Stimulated activated CD8-positive, alpha-beta memory T cell treated with anti-CD3 and anti-CD28 coated beads, Interleukin-4, amount 100 ng/mL, for 1 hour (primary cell): ENCODE results near the gene PRKAG2.

Source experiments
- DNase-seq, 2 donors: peaks; one replicate each; pipeline ENCODE4 v3.0.0-alpha.2; 2020; ENCODE audit warnings: low read depth in 2 of 2, low spot score in 1 of 2

Gene PRKAG2

GRCh38 chr7:151775547-151776443 lies 101.1 kb downstream of the PRKAG2 start:
- DNase-seq, result no peak

- no peak for DNase-seq
Measured at GRCh38 chr7:151774951-151775350, 102.0 kb downstream of the PRKAG2 start.

DNA sequence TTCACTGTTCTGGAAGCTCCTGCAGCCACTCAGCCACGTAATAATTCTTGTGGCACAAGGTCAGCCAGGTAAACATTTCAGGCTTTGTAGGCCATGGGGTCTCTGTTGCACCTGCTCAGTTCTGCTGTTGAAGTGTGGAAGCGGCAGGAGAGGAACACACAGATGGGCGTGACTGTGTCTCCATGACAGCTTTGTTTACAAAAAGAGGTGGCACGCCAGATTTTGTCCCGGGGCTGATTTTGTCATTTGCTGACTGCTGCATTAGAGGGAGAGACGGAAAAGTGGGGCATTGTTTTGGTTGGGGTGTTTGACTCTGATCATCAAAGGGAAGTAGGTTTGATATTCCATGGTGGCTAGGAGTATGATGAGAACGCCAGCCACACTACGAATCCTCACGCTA lies 103.1 kb downstream of the PRKAG2 start:
- DNase-seq, result no peak

GRCh38 chr7:151770232-151770631 lies 106.7 kb downstream of the PRKAG2 start:
- no peak for DNase-seq

DNA sequence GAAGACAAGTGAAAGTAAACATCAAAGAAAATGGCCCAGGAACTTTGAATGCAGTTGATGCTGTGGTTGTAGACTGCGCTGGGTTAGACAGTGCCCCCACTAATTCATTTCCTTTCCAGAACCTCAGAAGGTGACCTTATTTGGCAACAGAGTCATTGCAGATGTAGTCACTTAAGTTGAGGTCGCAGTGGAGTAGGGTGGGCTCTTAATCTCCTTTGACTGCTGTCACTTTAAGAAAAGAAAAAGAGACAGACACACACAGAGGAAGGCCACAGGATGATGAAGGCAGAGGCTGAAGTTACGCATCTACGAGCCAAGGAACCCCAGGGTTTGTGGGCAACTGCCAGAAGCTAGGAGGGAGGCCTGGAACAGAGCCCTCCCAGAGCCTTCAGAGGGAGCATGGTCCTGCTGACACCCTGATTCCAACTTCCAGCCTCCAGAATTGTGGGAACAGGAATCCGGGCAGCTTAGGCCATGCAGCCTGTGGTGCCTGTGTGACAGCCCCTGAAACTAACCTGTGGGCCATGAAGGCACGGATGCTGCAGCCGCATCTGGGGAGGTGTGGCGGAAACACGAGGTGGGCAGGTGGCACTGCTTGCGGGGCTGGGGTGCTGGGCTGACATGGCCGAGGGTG lies 107.6 kb downstream of the PRKAG2 start:
- no peak for DNase-seq

DNA sequence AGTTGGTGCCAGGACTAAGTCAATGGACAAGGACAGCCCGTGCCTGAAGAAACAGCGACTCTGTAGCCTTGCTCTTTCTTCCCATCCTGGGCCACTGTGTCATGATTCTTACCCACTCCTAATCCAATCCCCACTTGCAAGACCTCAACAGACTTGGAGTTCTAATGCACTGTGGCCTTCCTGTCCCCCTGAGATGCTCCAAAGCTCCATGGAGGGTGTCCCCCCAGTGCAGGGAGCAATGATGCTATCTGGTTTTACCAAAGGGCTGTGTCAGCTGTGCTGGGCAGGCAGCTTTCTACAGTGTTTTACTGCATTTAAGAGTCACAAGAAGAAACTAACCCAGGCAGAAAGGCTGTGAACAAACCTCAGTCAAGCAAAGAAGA lies 108.1 kb downstream of the PRKAG2 start:
- DNase-seq, result no peak

DNA sequence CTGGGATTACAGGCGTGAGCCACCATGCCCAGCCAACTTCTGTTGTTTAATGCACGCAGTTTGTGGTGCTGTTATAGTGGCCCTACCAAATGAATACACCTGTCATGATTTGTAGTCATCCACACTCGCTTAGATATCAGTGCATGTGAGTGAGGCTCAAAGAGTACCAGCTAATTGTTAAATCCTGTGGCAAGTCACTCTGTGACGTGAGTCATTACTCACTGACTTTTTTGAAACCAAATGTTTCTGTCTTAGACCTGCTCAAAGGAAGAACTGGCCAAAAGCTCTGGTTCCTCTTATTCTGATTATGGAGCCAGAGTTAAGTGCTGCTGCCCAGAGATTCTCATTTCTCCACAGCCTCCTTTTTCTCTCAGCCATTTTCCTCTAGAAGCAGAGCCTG lies 109.4 kb downstream of the PRKAG2 start:
- no peak for DNase-seq

DNA sequence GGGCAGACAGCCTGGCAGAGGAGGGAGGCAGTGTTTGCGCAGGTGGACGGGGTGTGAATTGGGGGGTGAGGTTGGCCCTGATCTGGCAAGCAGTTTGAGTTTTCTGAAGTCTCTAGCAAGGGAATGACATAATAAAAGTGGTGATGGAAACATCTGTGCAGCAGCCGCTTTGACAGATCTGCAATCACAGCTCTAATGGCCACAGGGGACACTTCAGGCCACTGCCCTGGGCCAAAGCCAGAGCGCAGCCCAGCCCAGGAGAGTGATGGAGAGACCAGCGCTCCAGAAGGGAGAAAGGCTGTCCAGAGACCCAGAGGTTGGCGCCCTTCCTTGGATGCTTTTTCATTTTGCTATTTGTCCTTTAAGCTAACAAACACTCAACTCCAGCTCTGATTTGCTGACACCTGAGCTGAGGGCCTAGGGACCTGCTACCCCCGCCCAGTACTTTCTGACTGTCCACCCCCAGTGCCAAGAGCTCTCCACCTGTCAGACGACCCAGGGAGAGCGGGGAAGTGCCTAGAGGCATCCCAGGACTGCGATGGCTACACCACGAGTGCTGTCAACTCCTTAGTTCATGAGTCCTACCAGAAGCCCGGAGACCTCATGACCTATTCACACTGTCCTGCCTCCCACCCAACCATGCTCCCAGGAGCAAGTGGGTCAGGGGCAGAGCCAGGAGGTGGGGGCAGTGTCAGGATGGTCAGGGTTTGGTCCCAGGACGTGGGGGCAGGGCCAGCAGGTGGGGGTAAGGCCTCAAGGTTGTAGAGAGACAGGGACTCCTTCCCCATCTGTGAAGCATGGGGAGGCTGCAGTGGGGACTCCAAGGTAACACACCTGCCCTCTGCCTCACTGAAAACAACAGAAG lies 112.6 kb downstream of the PRKAG2 start:
- DNase-seq, result no peak

DNA sequence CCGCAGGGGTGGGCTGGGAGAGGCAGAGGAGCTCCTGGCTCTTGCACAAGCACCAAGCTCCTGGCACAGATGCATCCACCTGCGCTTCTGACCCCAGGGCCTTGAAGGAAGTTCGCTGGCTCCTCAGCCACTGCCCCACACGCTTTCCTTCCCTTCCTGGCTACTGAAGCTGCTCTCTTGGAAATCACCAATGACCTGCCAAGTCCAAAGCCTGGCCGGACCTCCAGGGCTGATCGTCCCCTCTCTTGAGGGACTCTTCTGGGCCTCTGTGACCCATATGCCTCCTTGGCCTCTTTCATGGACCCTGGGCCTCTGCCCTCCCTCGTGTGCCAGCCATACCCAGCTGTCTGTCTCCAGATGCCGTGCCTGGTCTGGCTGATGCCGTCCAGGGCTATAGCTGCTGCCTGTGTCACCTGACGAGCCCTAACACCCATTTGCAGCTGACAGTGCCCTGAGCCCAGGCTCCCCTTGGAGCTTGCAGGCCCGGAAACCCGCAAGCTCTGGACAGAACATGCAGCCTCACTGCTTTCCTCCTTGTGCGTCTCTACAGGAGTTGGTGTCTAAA lies 113.4 kb downstream of the PRKAG2 start:
- DNase-seq, result no peak

DNA sequence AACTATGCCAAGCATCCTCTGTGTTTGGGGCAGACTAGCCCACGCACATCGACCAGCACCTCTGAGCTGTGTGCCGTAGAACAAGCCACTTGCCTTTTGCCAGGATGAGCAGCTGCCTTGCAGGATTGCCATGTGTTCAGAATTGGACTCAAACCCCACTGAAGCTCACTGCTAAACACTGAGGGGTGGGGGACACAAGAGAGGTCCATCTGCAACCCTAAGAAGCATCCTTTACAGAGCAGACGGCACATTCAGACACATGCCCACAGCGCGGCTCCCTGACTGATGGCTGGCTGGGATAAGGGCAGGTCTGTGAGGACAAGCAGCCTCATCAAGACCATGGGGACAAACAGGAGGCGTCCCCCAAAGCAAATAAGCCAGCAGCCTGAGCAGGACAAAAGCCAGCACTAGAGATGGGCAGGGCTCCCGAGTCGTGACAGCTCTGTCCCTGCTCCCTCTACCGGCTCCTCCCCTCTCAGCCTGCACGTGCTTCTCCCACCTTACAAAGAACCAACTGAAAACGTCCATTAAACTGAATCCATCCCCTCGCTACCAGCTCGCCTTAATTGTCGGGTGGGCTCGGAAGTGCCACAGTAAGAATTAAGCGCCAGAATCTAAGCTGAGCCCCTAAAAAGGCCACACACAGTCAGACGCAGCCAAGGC lies 114.2 kb downstream of the PRKAG2 start:
- DNase-seq, result no peak

DNA sequence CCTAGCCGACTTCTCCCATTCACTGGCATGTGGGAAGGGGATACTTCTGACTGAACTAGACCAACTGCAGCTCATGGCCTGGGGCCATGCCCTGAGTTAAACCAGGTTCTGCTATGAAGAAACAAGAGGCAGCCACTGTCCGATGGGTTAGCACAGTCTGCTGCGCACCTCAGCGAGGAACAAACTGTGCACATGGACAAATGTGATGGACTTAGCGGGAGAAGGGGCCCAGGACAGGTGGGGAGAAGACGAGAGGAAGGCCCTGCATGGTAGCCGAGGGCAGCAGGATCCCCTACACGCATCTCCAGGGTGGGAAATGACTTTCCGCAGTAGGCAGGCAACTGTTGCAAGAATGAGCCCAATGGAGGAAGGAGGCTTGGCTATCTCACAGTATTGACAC lies 115.0 kb downstream of the PRKAG2 start:
- DNase-seq, result no peak

DNA sequence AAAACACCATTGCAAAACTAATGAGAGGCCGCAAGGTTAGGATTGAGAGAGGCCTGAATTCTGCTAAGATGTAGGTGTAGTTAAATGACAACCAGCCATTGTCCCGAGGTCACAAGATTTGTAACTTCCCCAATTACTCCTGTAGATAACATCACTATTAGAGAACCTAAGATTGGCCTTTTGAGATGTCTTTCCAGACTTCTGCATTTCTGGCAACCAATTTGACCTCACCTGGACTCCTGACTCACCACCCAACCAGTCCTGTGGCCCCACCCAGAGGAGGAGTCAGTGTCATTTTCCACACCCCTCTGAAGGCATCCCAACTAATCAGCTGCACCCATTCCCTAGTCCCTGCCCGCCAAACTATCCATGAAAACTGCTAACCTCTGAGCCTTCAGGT lies 115.7 kb downstream of the PRKAG2 start:
- DNase-seq, result no peak

GRCh38 chr7:151759591-151760042 lies 117.3 kb downstream of the PRKAG2 start:
- peak; percentile 26 to 27 for DNase-seq

DNA sequence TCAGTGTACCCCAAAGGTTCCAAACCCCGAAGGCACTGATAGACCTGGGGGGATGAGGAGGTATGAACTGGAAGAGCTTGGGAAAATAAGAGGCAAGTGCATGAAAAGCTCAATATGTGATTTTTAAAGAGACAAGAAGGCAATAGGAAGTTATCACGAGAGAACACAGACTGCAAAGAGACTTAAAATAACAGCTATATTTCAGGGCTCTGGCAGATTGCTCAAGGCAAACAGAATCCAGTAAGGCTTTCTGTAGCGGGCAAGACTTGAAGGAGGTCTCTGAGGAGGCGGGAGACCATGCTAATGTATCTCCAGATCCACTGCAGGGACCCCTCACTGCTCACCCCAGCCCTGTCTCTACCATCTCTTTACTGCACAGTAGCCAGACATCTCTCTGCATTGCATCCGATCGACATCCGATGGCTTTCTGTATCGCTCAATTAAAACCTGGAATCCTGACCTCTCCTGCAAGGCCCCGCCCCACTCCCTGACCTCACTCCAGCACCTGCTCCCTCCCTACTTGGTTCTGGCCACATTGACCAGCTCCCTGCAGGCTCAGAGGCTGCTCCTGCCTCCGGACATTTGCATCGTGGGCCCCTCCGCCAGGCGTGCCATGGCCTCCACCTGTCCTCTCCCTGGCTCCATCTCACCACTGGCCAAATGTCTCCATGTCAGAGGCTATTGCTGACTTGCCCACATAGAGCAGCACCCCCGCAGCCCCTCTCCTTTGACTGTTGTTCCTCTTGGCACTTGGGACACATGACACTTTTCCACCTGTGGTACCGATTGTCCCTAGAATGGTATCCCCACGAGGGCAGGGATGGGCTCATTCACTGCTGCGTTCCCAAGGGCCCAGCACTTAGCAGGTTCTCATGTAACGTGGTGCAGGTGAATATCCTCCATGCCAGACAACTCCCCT lies 118.0 kb downstream of the PRKAG2 start:
- no peak for DNase-seq

DNA sequence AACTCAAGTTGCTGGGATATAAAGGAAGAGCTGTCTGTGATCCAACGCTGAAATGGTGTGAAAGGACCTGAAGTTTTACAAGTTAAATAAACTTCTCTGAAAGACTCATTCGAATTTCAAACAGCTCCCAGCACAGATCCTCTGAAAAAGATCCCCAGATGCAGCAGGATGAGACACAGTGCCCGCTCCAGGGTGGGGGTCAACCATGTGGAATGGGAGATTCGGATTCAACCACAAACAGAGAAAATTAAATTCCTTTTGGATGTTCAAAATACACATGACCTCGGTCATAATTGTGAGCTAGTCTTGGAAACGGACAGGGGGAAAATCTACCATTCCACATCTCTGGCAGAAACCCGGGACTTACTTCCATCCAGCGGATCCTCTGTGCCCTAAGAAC lies 119.6 kb downstream of the PRKAG2 start:
- no peak for DNase-seq

DNA sequence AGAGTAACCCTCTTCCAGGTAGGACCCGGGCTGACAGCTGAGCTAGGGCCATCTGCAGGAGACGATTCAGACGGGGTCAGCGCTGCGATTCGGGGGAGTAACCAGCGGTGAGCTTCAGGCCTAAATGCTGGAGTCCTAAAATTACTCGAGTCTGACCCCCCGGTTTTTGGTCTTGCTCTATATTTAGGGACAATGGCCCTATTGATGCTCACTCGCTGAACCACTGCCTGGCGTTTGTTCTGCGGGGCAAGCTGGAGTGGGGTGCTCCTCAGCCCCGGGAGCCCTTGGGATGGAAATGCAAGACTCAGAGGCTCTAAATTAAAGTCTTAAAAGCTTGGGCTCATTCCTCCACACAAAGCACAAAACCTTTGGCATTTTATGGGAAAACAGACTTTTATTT lies 120.0 kb downstream of the PRKAG2 start:
- DNase-seq, result no peak

DNA sequence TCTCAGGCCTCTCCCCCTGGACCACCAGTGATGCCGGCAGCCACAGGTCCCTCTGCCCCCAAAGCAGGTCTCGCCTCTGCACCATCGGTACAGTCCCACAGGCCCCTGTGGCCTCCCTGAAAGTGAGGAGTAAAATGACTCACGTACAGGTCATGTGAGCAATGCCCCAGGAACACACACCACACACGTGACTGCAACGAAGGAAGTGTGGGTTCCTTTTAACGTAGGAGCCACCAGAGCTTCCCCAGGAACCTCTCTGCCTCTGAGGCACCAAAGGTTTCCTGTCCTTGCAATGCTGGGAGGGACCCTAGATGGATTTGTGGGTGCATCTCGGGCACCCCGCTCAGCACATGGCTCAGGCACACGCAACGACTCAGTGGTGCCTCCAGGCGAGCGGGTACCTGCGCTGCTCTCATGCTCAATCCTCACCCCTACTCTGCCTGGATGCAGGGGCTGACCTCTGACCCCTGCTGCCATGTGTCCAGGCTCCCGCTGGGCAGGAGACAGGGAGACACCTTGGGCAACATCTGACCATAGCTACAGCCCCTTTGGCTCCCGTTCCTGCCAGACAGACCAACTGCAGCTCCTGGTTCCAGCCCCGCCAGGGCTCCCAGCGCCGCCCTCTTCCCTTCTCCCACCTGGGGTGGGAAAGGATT lies 120.7 kb downstream of the PRKAG2 start:
- peak; percentile 24 for DNase-seq

GRCh38 chr7:151755131-151755801 lies 121.6 kb downstream of the PRKAG2 start:
- DNase-seq, result no peak

GRCh38 chr7:151754688-151755130 lies 122.2 kb downstream of the PRKAG2 start:
- no peak for DNase-seq
